Measurements from ENCODE around the gene NCBP2L. TPM values are rescaled to one million over a fixed set of nuclear protein-coding genes. Genes with fewer than 3 reads are reported as not detected.

The NCBP2L gene
- total RNA-seq, 2 experiments from 2014 or later, result not detected

DNA sequence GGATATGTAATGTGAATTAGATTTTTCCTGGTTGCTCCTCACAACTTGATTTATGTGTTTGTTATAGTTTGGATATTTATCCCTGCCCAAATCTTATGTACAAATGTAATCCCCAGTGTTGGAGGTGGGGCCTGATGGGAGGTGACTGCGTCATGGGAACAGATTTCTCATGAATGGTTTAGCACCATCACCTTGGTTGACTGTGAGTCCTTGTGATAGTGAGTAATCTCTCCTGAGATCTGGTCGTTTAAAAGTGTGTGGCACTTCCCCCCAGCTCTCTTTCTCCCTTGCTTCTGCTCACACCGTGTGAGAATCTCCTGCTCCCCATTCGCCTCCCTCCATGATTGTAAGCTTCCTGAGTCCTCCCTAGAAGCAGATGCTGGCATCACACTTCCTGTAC is 50.3 kb downstream of the NCBP2L start:
- no peak overlapping the region for H3K27ac Mint-ChIP-seq
- H3K4me3 Mint-ChIP-seq, result no peak overlapping the region
- no peak for ATAC-seq
- no peaks in the 10 kb centered on the region for H3K9me3 Mint-ChIP-seq (ENCODE audit: low read depth)
- peaks cover 20% of the 10 kb centered on the region for H3K4me1 Mint-ChIP-seq
- H3K36me3 Mint-ChIP-seq, result peaks cover 1% of the 10 kb centered on the region
- DNase-seq, result no peak
- H3K27me3 Mint-ChIP-seq, result peaks cover 3% of the 10 kb centered on the region
- CTCF ChIA-PET, result no interaction called here

DNA sequence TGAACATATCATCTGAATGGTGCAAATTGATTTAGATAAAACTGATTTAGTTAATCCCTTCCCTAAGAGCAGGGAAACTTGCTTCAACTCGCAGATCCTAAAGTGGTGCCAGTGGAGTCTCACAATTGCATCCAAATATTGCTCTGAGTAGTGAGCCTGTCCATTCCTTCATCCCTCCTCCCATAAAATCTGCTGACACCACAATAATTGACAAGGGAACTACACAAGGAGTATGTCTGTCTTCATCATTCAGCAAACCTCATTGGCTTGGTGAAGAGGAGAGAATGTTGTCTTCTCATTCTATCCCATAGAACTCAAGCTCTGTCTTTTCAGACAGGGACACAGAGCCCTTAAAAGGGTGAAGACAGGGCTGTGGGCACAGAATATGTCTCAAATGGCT is 52.3 kb downstream of the NCBP2L start:
- no peak for DNase-seq
- CTCF ChIA-PET, result no interaction called here
- peaks cover 3% of the 10 kb centered on the region for H3K27me3 Mint-ChIP-seq
- ATAC-seq, result no peak
- H3K36me3 Mint-ChIP-seq, result no peaks in the 10 kb centered on the region
- no peaks in the 10 kb centered on the region for H3K9me3 Mint-ChIP-seq (ENCODE audit: low read depth)
- H3K4me3 Mint-ChIP-seq, result no peak overlapping the region
- H3K27ac Mint-ChIP-seq, result no peak overlapping the region
- H3K4me1 Mint-ChIP-seq, result peaks cover 14% of the 10 kb centered on the region

DNA sequence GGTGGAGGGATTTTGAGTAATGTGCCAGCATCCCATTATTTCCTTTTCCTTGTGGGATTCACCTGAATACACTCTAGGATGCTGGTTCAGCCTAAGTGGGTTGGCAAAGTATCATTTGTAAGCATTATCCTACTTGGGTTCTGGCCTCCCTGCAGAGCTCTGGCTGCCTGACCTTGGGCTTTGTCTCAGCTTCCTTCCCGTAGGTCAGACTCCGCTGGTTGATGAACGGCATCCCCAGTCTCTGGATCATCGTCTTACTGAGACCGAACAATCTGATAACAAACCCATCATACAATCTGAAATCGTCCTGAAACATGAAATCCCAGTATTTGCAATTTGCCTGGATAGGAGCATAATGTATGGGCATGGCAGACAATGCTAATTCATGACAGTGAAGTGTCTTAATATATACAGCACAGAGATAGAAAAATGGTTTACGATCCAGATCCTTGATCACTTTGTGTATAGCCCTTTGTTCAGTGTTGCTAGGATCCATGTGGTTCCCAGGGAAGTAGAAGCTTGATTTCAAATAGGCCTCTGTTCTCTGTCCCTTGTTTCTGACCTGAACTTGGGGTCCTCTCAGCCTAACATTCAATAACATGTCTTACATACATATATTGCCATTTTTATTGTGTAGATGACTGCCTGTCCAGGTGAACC is 53.7 kb downstream of the NCBP2L start:
- H3K4me3 Mint-ChIP-seq, result no peak overlapping the region
- peaks cover 8% of the 10 kb centered on the region for H3K4me1 Mint-ChIP-seq
- H3K36me3 Mint-ChIP-seq, result no peaks in the 10 kb centered on the region
- no peak for DNase-seq
- no peak for ATAC-seq
- H3K27ac Mint-ChIP-seq, result no peak overlapping the region
- peaks cover 3% of the 10 kb centered on the region for H3K27me3 Mint-ChIP-seq
- CTCF ChIA-PET, result no interaction called here
- H3K9me3 Mint-ChIP-seq (ENCODE audit: low read depth), result no peaks in the 10 kb centered on the region

DNA sequence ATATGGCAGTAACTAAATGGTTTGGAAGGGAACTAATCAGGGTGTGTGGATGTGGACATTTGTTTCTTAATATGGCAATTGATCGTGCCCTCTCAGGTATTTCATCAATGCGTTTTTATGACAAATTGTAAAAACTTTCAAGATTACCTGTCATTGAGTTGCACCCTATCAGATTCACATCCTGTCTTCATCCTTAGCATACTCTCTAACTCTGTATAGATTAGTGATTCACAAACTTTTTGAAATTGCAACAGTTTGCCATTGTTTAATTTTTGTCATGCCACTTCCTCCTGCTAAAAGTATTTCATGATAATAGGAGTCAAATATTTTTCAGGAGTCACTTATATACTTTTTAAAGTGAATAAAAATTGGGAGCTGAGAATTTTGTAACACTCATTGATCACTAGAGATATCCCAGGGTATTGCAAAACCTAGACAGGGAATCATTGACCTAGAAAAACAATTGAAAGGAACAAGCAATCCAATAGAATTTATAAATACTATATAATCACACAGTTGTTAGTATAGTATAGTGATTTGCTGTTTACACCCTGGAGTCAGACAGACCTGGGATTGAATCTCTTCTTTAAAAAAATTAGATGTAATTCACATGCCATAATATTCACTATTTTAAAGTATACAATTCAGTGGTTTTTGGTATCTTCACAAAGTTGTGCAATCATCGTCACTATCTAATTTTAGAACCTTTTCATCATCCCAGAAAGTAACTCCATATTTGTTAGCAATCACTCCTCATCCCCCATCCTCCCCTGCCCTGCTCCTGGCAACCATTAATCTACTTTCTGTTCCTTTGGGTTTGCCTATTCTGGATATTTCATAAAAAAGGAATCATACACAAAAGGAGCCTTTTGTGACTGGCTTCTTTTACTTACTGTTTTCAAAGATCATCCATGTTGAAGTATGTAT is 57.0 kb downstream of the NCBP2L start:
- H3K27me3 Mint-ChIP-seq, result no peaks in the 10 kb centered on the region
- CTCF ChIA-PET, result no interaction called here
- no peaks in the 10 kb centered on the region for H3K9me3 Mint-ChIP-seq (ENCODE audit: low read depth)
- H3K4me1 Mint-ChIP-seq, result no peaks in the 10 kb centered on the region
- DNase-seq (no peak), ATAC-seq (no peak)
- no peak overlapping the region for H3K4me3 Mint-ChIP-seq
- H3K27ac Mint-ChIP-seq, result no peak overlapping the region
- H3K36me3 Mint-ChIP-seq, result no peaks in the 10 kb centered on the region

DNA sequence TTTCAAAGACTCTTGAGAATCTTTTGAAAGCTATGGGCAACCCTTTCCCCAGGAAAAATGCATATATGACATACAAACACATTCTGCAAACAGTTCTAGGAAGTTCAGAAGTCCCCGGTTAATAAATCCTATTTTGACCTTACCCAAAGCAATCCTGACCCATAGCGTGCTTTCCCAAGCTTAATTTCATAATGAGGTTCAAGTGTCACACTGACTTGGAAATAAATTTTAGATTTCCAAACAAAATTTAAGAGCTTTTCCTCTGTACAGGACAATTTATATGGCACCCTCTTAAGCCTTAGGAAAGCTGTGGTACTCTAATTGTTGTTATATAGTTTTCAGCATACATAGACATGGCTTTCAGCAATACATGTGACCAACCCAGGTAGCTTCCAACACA is 59.4 kb downstream of the NCBP2L start:
- DNase-seq (no peak), ATAC-seq (no peak)
- peaks cover 3% of the 10 kb centered on the region for H3K36me3 Mint-ChIP-seq
- no peak overlapping the region for H3K4me3 Mint-ChIP-seq
- CTCF ChIA-PET, result no interaction called here
- no peaks in the 10 kb centered on the region for H3K4me1 Mint-ChIP-seq
- H3K27me3 Mint-ChIP-seq, result no peaks in the 10 kb centered on the region
- no peaks in the 10 kb centered on the region for H3K9me3 Mint-ChIP-seq (ENCODE audit: low read depth)
- H3K27ac Mint-ChIP-seq, result no peak overlapping the region

DNA sequence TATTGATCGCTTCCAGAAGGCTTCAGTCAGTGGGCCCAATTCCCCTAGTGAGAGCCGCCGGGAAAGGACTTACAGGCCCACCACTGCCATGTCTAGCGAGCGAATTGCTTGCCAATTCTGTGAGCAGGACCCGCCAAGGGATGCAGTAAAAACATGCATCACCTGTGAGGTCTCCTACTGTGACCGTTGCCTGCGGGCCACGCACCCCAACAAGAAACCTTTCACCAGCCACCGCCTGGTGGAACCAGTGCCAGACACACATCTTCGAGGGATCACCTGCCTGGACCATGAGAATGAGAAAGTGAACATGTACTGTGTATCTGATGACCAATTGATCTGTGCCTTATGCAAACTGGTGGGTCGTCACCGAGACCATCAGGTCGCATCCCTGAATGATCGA is 63.4 kb downstream of the NCBP2L start:
- no peaks in the 10 kb centered on the region for H3K27me3 Mint-ChIP-seq
- CTCF ChIA-PET, result no interaction called here
- peaks cover 3% of the 10 kb centered on the region for H3K36me3 Mint-ChIP-seq
- DNase-seq (no peak), ATAC-seq (no peak)
- no peaks in the 10 kb centered on the region for H3K4me1 Mint-ChIP-seq
- no peaks in the 10 kb centered on the region for H3K9me3 Mint-ChIP-seq (ENCODE audit: low read depth)
- no peak overlapping the region for H3K4me3 Mint-ChIP-seq
- H3K27ac Mint-ChIP-seq, result no peak overlapping the region

DNA sequence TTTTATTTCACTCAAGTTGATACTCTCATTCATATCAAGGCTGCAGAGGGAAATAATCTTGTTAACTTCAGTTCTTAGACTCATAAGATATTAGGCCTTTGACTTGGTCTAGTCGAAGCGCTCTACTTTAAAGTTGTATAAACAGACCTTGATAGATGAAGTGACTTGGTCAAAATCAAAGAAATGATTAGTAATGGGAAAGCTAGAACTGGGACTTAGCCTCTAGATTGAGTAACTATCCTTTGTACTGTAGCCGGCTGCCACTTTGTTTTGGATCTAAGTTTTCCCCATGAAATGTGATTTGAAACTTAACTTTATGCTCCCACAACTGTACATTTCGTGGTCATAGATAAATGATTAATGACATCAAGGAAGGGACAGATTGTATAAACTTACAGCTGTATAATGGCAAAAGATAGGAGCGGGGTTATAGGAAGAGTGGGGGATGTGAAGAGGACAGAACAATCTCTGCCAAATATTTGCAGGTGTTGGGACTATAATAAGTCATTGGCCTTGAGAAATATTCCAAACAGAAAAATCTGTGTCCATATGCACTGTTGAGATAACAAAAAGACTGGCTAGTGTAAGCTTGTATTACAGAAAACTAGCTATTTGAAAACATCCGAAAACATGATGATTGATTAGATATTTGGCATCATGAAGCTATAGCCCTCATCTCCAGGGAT is 65.3 kb downstream of the NCBP2L start:
- H3K4me3 Mint-ChIP-seq, result no peak overlapping the region
- no peak for ATAC-seq
- no peaks in the 10 kb centered on the region for H3K4me1 Mint-ChIP-seq
- no peak overlapping the region for H3K27ac Mint-ChIP-seq
- H3K27me3 Mint-ChIP-seq, result no peaks in the 10 kb centered on the region
- no peaks in the 10 kb centered on the region for H3K9me3 Mint-ChIP-seq (ENCODE audit: low read depth)
- DNase-seq, result no peak
- H3K36me3 Mint-ChIP-seq, result peaks cover 3% of the 10 kb centered on the region
- CTCF ChIA-PET, result no interaction called here

Other genes with a start within 250 kb of the NCBP2L start
- gene PRPS1, start 149.2 kb upstream of the NCBP2L start, total RNA-seq, result 10 to 100 TPM; 68.3 to 75.7 TPM
- 10 to 100 TPM; 37.1 to 57.2 TPM for gene TSC22D3, start 1.9 kb upstream of the NCBP2L start, total RNA-seq
- 1 to 10 TPM; 3.2 to 3.8 TPM for gene MID2, start 48.1 kb downstream of the NCBP2L start, total RNA-seq
- gene TEX13B, start 204.6 kb downstream of the NCBP2L start, total RNA-seq, result not detected

Measured in activated CD8-positive, alpha-beta memory T cell treated with anti-CD3 and anti-CD28 coated beads, Interleukin-2, amount 10 ng/mL, durations not matched to agents 7 days and 5 days (primary cell).